ENCODE results near the gene CAPN1.

Gene CAPN1

DNA sequence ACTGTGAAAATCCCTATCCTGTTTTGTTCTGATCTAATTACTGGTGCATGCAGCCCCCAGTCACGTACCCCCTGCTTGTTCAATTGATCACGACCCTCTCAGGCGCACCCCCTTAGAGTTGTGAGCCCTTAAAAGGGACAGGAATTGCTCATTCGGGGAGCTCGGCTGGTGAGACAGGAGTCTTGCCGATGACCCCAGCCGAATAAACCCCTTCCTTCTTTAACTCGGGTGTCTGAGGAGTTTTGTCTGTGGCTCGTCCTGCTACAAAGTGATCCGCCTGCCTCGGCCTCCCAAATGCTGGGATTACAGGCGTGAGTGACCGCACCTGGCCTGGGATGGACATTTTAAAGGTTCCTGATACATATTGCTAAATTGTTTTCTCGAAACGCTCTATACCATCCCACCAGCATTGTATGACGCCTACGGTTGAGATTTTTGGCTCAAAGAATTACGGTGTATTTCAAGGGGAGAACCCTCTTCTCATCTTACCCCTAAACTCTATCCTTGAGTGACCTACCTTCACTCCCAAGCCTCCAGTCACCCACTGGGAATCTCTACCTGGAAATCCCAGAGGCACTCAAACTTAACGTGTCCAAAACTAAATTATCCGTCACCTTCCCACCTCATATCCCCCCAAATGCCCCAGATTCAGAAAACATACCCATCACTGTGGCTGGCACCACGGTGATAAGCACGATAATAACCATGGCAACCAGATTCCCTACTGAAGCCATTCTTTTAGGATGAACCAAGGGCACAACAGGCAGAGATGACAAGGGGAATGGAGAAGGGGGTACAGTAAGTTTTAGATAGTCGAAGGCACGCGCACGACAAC is 79.2 kb downstream of the CAPN1 start:
- DNase-seq (ENCODE audit: low read depth) = no peak

Data from activated T-cell treated with anti-CD3 and anti-CD28 coated beads for 24 hours (primary cell).